GM10248 (cell line): ENCODE measurements around the gene VASN.

Experiments
- CTCF ChIA-PET: fragments of 300-600 bp; sonication (Branson Sonifier 250); formaldehyde crosslinking; extraction: SDS; loops from one replicate; lab custom pipeline; 2021; ENCODE audit warnings: antibody characterized with exemption; lab: Yijun Ruan, JAX
- POLR2A ChIA-PET: fragments of 350-650 bp; sonication (Branson Sonifier 250); formaldehyde crosslinking; extraction: SDS; loops from one replicate; lab custom pipeline; 2020; ENCODE audit warnings: antibody characterized with exemption; lab: Yijun Ruan, JAX
- DNase-seq: peaks from one replicate; pipeline ENCODE4 v3.0.0; 2012; ENCODE audit errors: extremely low spot score
- CTCF ChIP-seq: IDR thresholded peaks from 2 replicates; pipeline ENCODE4 v1.5.1; 2012; ENCODE audit warnings: mild to moderate bottlenecking, low read depth; ENCODE audit errors: extremely low read depth, missing control alignments, control extremely low read depth

Gene VASN

GRCh38 chr16:4370570-4371356 lies 885 bp upstream of the VASN start:
- ChIA-PET CTCF (interaction anchor here (1.1 to 2.6 kb wide), 4 partner anchors 11 to 117 kb away, joined by 3 to 16 read pairs (median 4); no protein-coding TSS in a partner anchor), POLR2A (no interaction called here)
- no peak for TF ChIP-seq CTCF
- no peak for DNase-seq

GRCh38 chr16:4372001-4372577 lies 441 bp downstream of the VASN start:
- ChIA-PET CTCF (interaction anchor here (1.3 kb wide), 1 partner anchor 30 kb away, joined by 6 read pairs; no protein-coding TSS in a partner anchor), POLR2A (no interaction called here)
- no peak for TF ChIP-seq CTCF
- no peak for DNase-seq

GRCh38 chr16:4372578-4373355 lies 1.1 kb downstream of the VASN start:
- CTCF ChIA-PET = interaction anchor here (1.3 kb wide), 1 partner anchor 30 kb away, joined by 6 read pairs; no protein-coding TSS in a partner anchor
- POLR2A ChIA-PET = no interaction called here
- DNase-seq = no peak
- no peak for TF ChIP-seq CTCF

GRCh38 chr16:4373356-4373908 lies 1.8 kb downstream of the VASN start:
- ChIA-PET POLR2A (no interaction called here), CTCF (interaction anchor here (1.3 to 2.1 kb wide), 2 partner anchors 29 to 120 kb away, joined by 6 to 7 read pairs; no protein-coding TSS in a partner anchor)
- DNase-seq = no peak
- no peak for TF ChIP-seq CTCF

- DNase-seq = no peak
- CTCF ChIA-PET = interaction anchor here (1.3 to 2.6 kb wide), 3 partner anchors 15 to 120 kb away, joined by 5 to 14 read pairs (median 7); no protein-coding TSS in a partner anchor
- POLR2A ChIA-PET = no interaction called here
- TF ChIP-seq CTCF = no peak
Measured at GRCh38 chr16:4373909-4374742, 2.5 kb downstream of the VASN start.

- ChIA-PET CTCF (interaction anchor here (1.3 to 2.6 kb wide), 2 partner anchors 17 to 26 kb away, joined by 5 to 14 read pairs; no protein-coding TSS in a partner anchor), POLR2A (no interaction called here)
- no peak for TF ChIP-seq CTCF
- no peak for DNase-seq
Measured at GRCh38 chr16:4375717-4376116, 4.1 kb downstream of the VASN start.
